ENCODE data around the gene MED13L. TPM values are rescaled to one million over a fixed set of nuclear protein-coding genes. Genes with fewer than 3 reads are reported as not detected.

MED13L gene
- total RNA-seq, 1 donor from 2014 or later, result 147 TPM

- DNase-seq (no peak), ATAC-seq (no peak)
- H3K4me3 ChIP-seq, result no peak overlapping the region
- H3K9me3 ChIP-seq, result no peaks in the 10 kb centered on the region
- intact Hi-C loops (cut with DNase I), result no loop called here
- H3K4me1 ChIP-seq, result no peaks in the 10 kb centered on the region
- H3K27me3 ChIP-seq, result no peaks in the 10 kb centered on the region
- TF ChIP-seq, protein P1, sequence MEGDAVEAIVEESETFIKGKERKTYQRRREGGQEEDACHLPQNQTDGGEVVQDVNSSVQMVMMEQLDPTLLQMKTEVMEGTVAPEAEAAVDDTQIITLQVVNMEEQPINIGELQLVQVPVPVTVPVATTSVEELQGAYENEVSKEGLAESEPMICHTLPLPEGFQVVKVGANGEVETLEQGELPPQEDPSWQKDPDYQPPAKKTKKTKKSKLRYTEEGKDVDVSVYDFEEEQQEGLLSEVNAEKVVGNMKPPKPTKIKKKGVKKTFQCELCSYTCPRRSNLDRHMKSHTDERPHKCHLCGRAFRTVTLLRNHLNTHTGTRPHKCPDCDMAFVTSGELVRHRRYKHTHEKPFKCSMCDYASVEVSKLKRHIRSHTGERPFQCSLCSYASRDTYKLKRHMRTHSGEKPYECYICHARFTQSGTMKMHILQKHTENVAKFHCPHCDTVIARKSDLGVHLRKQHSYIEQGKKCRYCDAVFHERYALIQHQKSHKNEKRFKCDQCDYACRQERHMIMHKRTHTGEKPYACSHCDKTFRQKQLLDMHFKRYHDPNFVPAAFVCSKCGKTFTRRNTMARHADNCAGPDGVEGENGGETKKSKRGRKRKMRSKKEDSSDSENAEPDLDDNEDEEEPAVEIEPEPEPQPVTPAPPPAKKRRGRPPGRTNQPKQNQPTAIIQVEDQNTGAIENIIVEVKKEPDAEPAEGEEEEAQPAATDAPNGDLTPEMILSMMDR (IDR thresholded peaks at IDR 0.05), result no peak
- H3K27ac ChIP-seq, result no peak overlapping the region
- H3K36me3 ChIP-seq, result no peaks in the 10 kb centered on the region
Measured at GRCh38 chr12:116174006-116174405, 103.5 kb downstream of the MED13L start.

GRCh38 chr12:116172224-116172849 lies 105.2 kb downstream of the MED13L start:
- Histone ChIP-seq H3K4me3 (no peak overlapping the region), H3K4me1 (no peaks in the 10 kb centered on the region), H3K27me3 (no peaks in the 10 kb centered on the region), H3K9me3 (no peaks in the 10 kb centered on the region), H3K27ac (no peak overlapping the region), H3K36me3 (no peaks in the 10 kb centered on the region)
- intact Hi-C loops (cut with DNase I), result no loop called here
- TF ChIP-seq, protein P1 (IDR thresholded peaks at IDR 0.05), result no peak
- ATAC-seq (peak; percentile 41), DNase-seq (no peak)

- DNase-seq, result no peak
- Histone ChIP-seq H3K4me1 (no peaks in the 10 kb centered on the region), H3K27me3 (no peaks in the 10 kb centered on the region), H3K9me3 (no peaks in the 10 kb centered on the region), H3K4me3 (no peak overlapping the region), H3K36me3 (no peaks in the 10 kb centered on the region), H3K27ac (no peak overlapping the region)
- TF ChIP-seq, protein P1 (IDR thresholded peaks at IDR 0.05), result no peak
- intact Hi-C loops (cut with DNase I), result no loop called here
- no peak for ATAC-seq
Measured at GRCh38 chr12:116171549-116171948, 105.9 kb downstream of the MED13L start.

DNA sequence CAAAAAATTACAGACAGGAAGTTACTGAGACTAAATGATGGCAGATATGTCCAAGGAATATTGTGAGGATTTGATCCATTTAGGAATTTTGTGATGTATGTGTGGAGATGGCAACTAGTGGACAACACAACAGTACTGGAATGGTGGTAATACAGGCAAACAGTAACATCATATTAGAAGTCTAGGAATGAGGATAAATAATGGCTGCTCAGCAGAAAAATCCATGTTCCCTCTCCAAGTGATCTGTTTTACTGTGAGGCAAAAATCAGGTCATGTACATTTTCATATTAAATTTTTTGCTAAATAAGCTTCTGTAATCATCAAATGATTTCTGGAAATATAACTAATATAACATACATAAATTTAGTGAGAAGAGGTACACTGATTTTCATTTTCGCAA lies 108.4 kb downstream of the MED13L start:
- no peak overlapping the region for H3K4me3 ChIP-seq
- TF ChIP-seq, protein P1 (IDR thresholded peaks at IDR 0.05), result no peak
- H3K4me1 ChIP-seq, result peaks cover 10% of the 10 kb centered on the region
- no peak for ATAC-seq
- intact Hi-C loops (cut with DNase I), result no loop called here
- H3K27ac ChIP-seq, result no peak overlapping the region
- no peaks in the 10 kb centered on the region for H3K27me3 ChIP-seq
- no peak for DNase-seq
- H3K9me3 ChIP-seq, result no peaks in the 10 kb centered on the region
- no peaks in the 10 kb centered on the region for H3K36me3 ChIP-seq

- Histone ChIP-seq H3K27me3 (no peaks in the 10 kb centered on the region), H3K36me3 (no peaks in the 10 kb centered on the region), H3K4me3 (no peak overlapping the region), H3K27ac (no peak overlapping the region), H3K9me3 (no peaks in the 10 kb centered on the region), H3K4me1 (peaks cover 18% of the 10 kb centered on the region)
- intact Hi-C loops (cut with DNase I), result no loop called here
- TF ChIP-seq, protein P1 (IDR thresholded peaks at IDR 0.05), result no peak
- no peak for DNase-seq
- no peak for ATAC-seq
Measured at GRCh38 chr12:116166306-116166705, 111.2 kb downstream of the MED13L start.

DNA sequence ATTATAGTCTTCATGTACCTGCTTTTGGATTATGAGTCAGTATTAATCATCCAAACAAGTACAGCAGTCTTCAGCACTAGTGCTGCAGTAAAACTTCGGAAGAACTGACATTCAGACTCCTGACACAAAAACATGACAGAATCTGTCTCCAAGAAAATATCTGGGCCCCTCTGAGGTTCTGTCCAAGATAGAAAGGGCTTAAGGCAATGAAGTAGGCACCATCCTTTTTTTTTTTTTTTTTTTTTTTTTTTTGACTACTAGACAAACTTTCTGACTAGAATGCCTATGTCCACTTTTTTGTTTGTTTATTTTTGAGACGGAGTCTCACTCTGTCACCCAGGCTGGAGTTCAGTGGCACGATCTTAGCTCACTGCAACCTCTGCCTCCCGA lies 112.5 kb downstream of the MED13L start:
- H3K27ac ChIP-seq, result no peak overlapping the region
- no peaks in the 10 kb centered on the region for H3K9me3 ChIP-seq
- intact Hi-C loops (cut with DNase I), result no loop called here
- no peak for ATAC-seq
- H3K36me3 ChIP-seq, result no peaks in the 10 kb centered on the region
- TF ChIP-seq, protein P1 (IDR thresholded peaks at IDR 0.05), result no peak
- H3K4me3 ChIP-seq, result no peak overlapping the region
- H3K4me1 ChIP-seq, result peaks cover 24% of the 10 kb centered on the region
- no peaks in the 10 kb centered on the region for H3K27me3 ChIP-seq
- DNase-seq, result no peak
